HG02759 (cell line): ENCODE measurements around the gene PTPRN2.
"Not testable (repeated sequence)": the region's sequence is repeated elsewhere in the genome, so short reads cannot be mapped to it uniquely, and the experiment has no call there.

Experiments used
- ATAC-seq: cut with Tn5 transposase; IDR thresholded peaks from one replicate; pipeline ENCODE4 v1.9.1; 2021; ENCODE audit warnings: mild to moderate bottlenecking, moderate library complexity; ENCODE audit not compliant: unreplicated experiment

PTPRN2 gene

DNA sequence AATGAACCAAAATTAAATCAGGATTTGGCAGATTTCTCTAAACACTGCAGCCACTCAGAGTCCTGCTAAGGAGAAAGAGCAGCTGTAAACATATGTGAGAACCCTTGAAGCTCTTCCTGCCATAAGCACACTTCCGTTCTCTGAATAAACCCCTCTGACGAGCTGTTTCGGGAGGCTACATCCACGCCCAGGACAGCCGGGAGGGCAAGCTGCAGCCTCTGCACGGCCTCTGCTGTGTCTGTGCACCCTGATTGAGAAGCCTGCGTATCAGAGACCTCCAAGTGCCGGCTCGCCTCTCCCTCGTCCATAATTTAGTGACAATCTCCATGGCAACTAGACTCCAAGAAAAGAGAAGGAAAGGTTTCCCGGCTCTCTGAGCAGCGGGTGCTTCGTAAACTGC is 114.4 kb downstream of the PTPRN2 start:
- no peak for ATAC-seq

DNA sequence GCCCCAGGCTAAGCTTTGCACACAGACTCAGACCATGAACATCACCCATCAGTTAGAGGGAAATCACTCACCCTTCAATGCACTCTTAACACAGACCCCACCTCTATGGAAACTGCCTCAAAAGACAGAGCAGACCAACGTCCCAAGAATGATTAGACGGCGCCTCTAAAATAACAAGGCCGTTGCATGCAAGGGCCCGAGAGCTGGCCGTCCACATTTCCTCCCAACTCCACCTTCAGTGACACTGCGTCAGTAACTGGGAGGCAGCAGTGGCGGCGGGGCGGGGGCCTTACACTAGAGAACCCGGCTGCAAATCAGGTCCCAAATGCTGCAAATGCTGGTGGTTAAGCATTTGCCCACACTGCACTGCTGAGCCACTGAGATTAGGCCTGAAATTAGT is 115.0 kb downstream of the PTPRN2 start:
- ATAC-seq, result no peak

DNA sequence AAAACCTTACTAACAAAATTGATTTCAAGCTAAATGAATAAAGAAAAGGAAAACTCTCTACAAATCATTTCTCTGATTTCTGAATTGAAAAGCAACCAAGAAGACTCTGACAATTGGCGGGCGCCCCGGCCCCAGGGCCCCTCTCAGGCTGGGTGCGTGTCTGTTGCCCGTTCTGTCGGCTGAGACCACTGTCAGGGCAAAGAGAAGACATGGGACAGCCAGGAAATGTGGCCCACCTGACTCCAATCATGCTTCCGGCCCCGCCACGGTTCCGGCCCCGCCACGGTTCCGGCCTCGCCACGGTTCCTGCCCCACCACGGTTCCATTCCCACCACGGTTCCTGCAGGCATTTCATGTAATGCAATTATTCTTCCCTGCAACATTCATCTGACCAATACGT is 115.9 kb downstream of the PTPRN2 start:
- no peak for ATAC-seq

DNA sequence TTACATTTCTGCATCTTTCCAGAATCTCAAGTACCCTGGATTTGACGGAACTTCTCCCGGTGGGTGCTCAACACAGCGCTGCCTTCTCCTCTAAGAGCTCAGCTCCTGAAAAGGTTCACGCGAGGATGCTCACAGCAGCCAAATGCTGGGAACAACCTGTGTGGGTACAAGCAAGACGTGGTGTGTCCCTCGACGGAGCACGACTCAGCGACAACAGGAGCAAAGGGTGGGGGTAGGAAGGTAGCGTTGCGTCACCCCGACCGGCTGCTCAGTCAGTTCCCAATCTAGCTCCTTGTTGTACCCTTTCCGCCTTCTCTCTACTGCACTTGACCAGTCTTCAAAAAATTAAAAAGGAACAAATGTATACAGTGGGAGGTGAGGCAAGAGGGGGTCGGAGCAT is 117.3 kb downstream of the PTPRN2 start:
- ATAC-seq, result no peak

DNA sequence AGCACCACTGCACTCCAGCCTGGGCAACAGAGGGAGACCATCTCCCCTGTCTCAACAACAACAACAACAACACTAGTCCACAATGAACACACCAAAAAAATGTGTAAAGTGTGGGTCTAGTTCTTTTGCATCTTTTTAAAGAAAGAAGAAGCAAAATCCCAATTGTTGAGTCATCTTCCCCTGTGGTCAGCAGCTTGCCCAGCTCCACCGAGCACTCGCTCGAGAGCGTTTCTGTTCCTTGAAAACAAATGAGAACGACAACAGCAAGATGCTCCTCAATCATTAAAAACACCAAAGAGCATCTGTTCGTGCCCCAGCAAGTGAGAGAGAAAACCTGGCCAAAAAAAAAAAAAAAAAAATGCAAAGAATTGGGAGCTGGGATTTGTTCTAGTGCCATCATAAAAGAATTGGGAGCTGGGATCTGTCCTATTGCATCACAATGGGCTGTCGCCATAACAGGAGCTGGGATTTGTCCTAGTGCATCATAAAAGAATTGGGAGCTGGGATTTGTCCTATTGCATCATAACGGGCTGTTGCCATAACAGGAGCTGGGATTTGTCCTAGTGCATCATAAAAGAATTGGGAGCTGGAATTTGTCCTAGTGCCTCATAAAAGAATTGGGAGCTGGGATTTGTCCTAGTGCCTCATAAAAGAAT is 118.1 kb downstream of the PTPRN2 start:
- ATAC-seq, result no peak

DNA sequence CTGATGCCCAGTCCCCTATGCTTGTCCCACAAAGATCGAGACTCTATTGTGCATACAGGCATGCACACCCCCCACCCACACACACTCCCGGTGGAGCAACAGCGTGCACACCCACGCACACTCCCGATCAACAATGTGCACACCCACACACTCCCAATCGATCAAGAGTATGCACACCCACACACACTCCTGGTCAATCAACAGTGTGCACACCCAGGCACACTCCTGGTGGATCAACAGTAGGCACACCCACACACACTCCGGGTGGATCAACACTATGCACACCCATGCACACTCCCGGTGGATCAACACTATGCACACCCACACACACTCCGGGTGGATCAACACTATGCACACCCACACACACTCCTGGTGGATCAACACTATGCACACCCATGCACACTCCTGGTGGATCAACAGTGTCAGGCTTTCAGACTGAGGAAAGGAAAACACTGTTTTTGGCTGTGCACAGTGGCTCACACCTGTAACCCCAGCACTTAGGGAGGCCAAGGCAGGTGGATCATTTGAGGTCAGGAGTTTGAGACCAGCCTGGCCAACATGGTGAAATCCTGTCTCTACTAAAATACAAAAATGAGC is 118.8 kb downstream of the PTPRN2 start:
- ATAC-seq, result no peak

DNA sequence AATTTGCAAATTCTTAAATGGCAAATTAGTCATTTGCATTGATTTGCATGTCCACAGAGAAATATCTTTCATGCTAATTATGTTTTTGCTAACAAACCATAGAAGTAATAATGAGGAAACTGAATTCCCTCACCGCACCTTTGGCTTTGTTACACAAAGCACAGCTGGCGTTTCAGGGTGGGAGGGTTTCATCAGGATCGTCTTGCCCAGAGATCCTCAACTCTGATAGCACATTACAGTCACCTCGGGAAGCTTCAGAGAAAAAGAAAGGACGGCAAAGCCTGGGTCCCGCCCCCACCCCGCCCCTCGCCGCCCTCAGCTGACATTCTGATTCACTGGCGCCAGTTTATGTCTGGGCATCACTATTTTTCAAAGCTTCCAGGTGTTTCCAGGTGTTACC is 119.4 kb downstream of the PTPRN2 start:
- ATAC-seq, result no peak

DNA sequence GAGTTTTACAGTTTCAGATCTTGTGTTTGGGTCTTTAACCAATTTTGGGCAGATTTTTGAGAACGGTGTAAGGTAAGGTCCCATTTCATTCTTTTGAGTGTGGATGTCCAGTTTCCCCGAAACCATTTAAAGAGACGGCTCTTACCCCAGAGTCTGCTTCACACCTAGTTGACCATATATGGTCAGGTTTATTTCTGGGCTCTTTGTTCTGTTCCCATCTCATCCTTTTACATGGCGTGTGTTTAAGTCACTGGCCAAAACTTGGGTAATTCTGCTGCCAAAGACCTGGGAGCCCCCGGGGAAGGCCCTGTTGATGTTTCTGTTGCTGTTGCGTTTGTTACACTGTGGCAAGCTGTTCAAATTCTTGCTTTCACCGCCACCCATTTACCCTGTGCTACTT is 120.1 kb downstream of the PTPRN2 start:
- ATAC-seq, result no peak

DNA sequence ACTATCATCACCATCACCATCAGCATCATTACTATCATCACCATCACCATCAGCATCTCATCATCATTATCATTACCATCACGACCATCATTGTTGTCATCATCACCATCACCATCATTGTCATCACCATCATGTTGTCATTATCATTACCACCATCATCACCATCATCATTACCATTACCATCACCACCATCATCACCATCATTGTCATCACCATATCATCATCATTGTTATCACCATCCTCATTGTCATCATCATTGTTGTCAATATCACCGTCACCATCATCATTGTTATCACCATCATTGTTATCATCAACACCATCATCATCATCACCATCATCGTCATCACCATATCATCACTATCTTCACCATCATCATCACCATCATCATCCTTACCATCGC is 124.3 kb downstream of the PTPRN2 start:
- ATAC-seq, result no peak

DNA sequence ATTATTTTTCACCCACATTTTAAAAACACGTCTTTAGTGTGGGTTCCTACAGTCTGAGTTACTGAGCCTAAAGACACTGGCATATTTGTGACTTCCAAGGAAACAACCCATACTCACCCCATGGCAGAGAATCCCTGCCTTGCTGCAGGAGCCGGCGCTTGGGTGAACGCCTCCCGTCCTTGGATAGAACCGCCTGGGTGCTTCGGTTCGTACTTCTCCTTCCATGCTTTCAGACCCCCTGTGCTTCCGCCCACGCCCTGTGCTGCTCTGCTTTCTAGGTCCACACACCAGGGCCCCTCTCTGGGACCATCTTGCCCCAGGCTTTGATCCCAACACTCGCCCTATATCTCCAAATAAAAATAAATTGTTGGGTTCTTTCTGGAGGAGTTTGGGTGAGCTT is 125.8 kb downstream of the PTPRN2 start:
- ATAC-seq, result no peak

DNA sequence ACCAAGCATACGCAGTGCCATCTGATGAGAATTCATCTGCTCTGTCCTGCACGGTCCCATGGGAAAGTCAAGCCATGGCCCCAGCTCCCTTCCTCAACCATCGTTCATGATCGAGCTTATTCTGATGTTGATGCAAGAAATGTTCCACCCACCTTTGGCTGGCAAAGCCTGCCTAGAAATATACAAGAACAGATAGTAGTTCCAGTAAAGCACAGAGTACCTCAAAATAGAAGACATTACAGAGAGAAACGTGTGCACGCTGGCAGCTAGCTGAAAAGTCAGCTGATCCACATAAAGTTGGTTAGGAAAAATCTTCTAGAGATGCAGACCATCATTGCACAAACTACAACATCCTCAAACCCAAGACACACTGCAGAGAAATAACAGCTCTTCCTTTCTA is 127.0 kb downstream of the PTPRN2 start:
- ATAC-seq, result no peak

DNA sequence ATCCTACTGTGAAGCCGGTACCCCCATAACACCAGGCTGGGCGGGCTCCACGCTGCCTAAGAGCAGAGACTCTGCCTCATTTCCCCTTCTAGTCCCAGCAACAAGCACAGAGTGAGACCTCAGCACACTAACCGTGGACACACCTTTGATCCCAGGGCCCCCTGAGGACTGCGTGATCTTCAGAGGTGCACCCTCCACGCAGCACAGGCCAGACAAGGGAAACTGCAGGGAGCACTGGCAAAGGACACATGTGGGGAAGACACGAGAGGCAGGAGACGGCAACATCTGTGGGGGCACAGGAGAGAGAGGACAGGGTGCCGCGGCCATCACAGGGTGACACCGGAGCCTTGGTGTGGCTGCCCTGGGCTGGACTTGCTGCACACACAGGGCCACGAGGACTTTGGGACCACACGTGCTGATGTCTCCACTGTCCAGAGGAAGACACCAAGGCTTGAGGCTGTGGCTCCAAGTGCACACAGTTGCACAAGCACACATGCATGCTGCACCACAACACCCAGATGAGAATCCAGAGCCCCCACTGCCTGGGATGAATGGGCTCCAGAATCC is 128.8 kb downstream of the PTPRN2 start:
- no peak for ATAC-seq

DNA sequence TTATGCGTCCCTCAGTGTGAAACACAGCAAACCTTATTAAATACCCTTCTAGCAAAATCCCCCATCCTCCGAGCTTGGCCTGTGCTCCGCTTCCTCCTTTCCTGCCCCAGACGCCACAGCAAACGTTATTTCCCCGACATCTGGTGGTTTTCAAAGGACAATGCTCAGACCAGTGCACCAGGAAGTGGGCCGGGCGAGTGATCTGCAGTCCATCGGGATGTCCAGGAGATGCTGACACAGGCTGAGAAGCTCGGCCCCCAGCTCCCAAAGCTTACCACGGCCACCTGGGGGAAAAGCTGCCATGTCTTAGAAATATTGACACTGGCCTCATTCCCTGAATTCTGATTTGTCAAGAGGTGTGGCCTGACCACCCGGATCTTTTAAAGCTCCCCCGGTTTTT is 129.5 kb downstream of the PTPRN2 start:
- ATAC-seq, result no peak

DNA sequence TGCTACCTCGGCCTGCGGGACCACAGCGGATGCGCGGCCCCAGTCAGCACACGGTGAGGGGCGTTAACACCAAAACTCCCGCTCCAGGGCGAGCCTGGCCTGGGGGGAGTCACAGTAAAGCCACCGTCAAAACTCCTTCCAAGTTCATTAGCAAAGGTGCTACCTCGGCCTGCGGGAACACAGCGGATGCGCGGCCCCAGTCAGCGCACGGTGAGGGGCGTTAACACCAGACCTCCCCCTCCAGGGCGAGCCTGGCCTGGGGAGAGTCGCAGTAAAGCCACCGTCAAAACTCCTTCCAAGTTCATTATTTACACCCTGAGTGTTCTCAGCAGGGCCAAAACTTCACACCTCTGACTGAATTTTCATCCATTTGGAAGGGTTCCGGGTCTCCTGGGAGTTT is 130.0 kb downstream of the PTPRN2 start:
- ATAC-seq, result not testable (repeated sequence)

DNA sequence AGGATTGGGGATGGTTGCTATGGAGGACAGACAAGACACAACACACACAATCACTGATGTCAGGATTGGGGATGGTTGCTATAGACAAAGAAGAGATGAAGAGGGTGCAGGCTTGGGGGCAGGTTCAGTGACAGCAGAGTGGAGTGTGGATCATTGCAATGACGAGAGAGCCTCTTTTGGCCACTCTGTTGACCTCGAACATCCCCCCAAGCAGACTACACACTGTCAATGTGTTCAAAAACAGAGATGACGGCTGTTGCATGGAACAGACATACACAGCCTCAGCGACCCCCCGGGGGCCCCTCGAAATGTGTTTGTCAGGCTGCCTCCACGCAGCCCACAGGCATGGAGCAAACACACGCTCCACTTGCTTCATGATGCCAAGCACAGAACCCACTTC is 133.0 kb downstream of the PTPRN2 start:
- ATAC-seq, result no peak

DNA sequence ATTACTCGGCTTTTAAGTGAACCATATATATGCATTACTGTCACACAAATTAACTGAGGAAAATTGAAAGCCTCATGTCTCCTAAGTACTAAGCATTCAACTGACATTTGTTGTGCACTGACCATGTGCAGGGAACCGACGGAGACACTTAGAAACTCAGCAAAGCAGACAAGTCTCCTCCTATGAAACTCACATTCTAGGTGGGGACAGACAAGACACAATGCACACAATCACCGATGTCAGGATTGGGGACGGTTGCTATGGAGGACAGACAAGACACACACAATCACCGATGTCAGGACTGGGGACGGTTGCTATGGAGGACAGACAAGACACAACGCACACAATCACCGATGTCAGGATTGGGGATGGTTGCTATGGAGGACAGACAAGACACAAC is 134.0 kb downstream of the PTPRN2 start:
- no peak for ATAC-seq

DNA sequence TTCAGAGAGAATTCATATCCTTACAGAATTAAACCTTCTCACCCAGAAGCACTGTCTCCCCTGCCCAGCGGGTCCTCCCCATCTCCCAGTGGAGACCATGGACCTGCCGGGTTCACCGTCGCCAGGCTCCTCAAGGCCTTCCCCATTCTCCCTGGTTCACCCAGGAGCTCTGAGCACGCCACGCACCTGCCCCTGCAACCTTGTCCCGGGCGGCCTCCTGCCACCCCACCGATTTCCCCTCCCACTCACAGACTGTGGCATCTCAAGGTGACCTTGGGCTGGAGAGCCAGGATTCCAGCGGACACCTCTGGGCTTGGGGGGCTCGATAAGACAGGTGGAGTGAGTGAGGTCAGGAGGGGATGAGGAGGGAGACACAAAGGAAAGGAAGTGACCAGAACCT is 135.3 kb downstream of the PTPRN2 start:
- ATAC-seq, result no peak

DNA sequence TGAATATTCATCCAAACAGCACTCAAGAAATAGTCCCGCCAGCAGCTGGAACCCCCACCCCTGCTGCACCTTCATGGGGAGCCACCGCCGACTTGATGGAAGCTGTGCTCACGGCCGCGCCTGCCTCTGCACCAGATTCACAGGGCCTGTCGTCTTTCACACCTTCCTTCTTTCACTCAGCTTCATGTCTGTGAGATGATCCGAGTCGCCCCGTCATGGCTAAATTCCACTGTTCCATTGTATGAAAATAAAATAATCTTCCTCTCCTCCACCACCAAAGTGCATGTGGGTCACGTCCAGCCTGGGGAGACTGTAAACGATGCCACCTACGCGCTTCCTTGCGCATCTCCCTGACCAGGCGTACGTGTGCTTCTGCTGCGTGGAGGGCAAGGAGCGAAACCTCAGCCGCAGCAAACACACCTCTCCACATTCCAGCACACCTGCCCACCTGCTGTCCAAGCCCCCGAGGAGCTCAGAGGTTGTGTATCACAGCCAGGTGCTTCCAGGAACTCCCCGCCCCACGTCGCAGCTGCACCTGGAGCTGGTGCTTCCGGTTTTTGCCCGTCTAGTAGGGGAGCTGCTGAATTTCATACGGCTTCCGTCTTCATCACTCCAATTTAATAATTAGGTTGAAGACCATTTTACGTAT is 137.0 kb downstream of the PTPRN2 start:
- no peak for ATAC-seq

DNA sequence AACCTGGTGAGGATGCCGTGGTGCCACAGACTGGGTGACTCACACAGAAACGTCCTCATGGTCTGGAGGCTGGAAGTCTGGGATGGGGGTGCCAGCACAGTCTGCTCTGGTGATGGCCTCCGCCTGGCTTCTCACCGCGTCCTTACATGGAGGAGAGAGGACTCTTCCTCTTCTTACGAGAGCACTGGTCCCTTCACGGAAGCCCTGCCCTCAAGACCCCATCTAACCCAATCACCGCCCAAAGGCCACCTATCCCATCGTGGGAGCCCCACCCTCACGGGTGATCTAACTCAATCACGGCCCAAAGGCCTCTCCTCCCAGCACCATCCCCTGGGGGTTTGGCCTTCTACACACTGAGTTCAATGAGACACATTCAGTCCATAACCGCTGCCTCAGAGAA is 137.7 kb downstream of the PTPRN2 start:
- ATAC-seq, result no peak

DNA sequence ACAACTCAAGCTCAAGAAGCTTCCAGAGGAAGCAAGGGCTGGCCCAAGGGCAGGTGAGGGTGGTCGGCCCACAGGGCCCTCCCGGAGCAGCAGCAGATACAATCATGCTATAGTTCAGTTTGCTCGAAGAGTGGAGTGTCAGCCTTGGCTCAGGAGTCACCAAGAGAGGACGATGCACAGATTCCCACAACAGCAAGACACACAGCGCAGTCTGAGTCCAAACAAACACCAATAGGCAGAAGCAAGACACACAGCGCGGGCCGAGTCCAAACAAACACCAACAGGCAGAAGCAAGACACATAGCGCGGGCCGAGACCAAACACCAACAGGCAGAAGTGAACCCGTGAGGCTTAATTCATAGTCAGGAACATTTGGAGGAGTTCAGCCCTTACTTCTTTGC is 138.4 kb downstream of the PTPRN2 start:
- ATAC-seq, result no peak

DNA sequence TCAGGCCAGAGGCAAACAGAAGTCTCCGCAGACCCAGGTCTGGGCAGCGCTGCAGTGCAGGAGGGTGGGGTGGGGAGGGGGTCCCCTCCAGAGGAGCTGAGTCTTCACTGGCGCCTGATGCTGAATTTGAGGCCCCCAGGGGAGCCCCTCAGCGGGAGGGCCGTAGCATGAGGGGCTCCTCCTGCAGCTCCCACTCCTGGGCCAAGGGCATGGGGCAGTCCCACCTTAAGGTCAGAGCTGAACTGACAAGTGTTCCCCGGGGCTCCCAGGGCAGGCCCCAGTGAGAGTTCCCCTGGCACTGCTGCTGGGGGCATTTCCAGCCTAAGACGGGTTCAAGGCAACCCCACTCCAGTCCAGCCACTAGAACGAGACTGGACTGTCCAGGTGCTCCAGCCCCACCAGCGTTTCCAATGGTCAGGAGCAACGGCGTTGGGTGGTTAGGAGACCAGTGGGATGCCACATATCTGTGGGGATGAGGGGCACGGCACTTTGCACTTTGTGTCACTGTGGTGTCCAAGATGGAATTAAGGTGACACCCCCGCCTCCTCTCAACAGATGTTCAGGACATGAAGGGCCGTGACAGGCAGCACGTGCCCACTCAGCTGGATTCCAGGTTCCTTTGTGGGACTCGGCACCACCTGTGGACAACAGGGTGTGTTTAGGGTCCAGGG is 139.1 kb downstream of the PTPRN2 start:
- ATAC-seq, result no peak
